ENCODE data around the gene FEM1C. TPM values are rescaled to one million over a fixed set of nuclear protein-coding genes. Genes with fewer than 3 reads are reported as not detected.

The FEM1C gene
- total and polyA plus RNA-seq, 12 donors: 4.5 to 15.5 (median 11.9) TPM

- H3K4me1 ChIP-seq (replicated peaks in 1 of 2): peaks cover 0 to 8% of the 10 kb centered on the region in 2 donors
- TF ChIP-seq POLR2A (IDR thresholded peaks at IDR 0.05) (no peak), CTCF (IDR thresholded peaks at IDR 0.05) (no peak)
- WGBS, 4 donors: 74 to 90% (median 87%) methylated on average over 5 of the region's 5 CpGs
- H3K36me3 ChIP-seq (replicated peaks in 1 of 2): no peaks in the 10 kb centered on the region
- H3K9me3 ChIP-seq (replicated peaks in 1 of 3): peaks cover 0 to 4% (median 0%) of the 10 kb centered on the region in 3 donors
- no peak overlapping the region for H3K27ac ChIP-seq
- no peaks in the 10 kb centered on the region for H3K27me3 ChIP-seq
- intact Hi-C loops (cut with DNase I): no loop called here
- DNase-seq: no peak
- H3K4me3 ChIP-seq: no peak overlapping the region
Measured at GRCh38 chr5:115571441-115571878, 26.9 kb upstream of the FEM1C start.

- no peak for DNase-seq
- no peaks in the 10 kb centered on the region for H3K27me3 ChIP-seq
- 81 to 96% (median 89%) methylated on average over 1 of the region's 1 CpG for WGBS, 4 donors
- intact Hi-C loops (cut with DNase I): no loop called here
- TF ChIP-seq CTCF (IDR thresholded peaks at IDR 0.05) (no peak), POLR2A (IDR thresholded peaks at IDR 0.05) (no peak)
- H3K4me1 ChIP-seq (replicated peaks in 1 of 2): peaks cover 0 to 8% of the 10 kb centered on the region in 2 donors
- H3K9me3 ChIP-seq (replicated peaks in 1 of 3): peaks cover 0 to 4% (median 0%) of the 10 kb centered on the region in 3 donors
- H3K36me3 ChIP-seq (replicated peaks in 1 of 2): no peaks in the 10 kb centered on the region
- no peak overlapping the region for H3K27ac ChIP-seq
- H3K4me3 ChIP-seq: no peak overlapping the region
Measured at GRCh38 chr5:115568668-115569067, 24.1 kb upstream of the FEM1C start.

GRCh38 chr5:115565233-115565632, 20.7 kb upstream of the FEM1C start:
- no peaks in the 10 kb centered on the region for H3K27me3 ChIP-seq
- 55 to 61% (median 57%) methylated on average over 1 to 2 of the region's 2 CpGs for WGBS, 4 donors
- peaks cover 0 to 4% (median 0%) of the 10 kb centered on the region in 3 donors for H3K9me3 ChIP-seq (replicated peaks in 1 of 3)
- H3K36me3 ChIP-seq (replicated peaks in 1 of 2): no peaks in the 10 kb centered on the region
- no peak overlapping the region for H3K27ac ChIP-seq
- intact Hi-C loops (cut with DNase I): no loop called here
- no peak overlapping the region for H3K4me3 ChIP-seq
- DNase-seq: peak in 2 of 7 donors; percentile 13 to 35
- TF ChIP-seq CTCF (IDR thresholded peaks at IDR 0.05) (no peak), POLR2A (IDR thresholded peaks at IDR 0.05) (no peak)
- H3K4me1 ChIP-seq (replicated peaks in 1 of 2): no peaks in the 10 kb centered on the region

GRCh38 chr5:115561176-115561575, 16.6 kb upstream of the FEM1C start:
- no peak overlapping the region for H3K4me3 ChIP-seq
- intact Hi-C loops (cut with DNase I): no loop called here

More at GRCh38 chr5:115561176-115561575, 16.6 kb upstream of the FEM1C start:
- Histone ChIP-seq H3K36me3 (replicated peaks in 1 of 2) (no peaks in the 10 kb centered on the region), H3K4me1 (replicated peaks in 1 of 2) (no peaks in the 10 kb centered on the region), H3K27ac (no peak overlapping the region), H3K27me3 (no peaks in the 10 kb centered on the region), H3K9me3 (replicated peaks in 1 of 3) (no peaks in the 10 kb centered on the region)
- 79 to 87% (median 83%) methylated on average over 3 of the region's 3 CpGs for WGBS, 4 donors
- TF ChIP-seq POLR2A (IDR thresholded peaks at IDR 0.05): no peak
- no peak for TF ChIP-seq CTCF (IDR thresholded peaks at IDR 0.05)
- DNase-seq: no peak
